GM18526 (cell line): ENCODE results near the gene RHBDD3.
A peak's percentile ranks its signal among the peaks of the same experiment; 100 is the strongest.

ENCODE experiments used
- POLR2A ChIP-seq: IDR thresholded peaks from 3 replicates; pipeline ENCODE4 v1.6.1; 2011; ENCODE audit not compliant: insufficient read length; ENCODE audit errors: extremely low read depth

RHBDD3 gene

GRCh38 chr22:29267858-29268510 lies at the start of gene RHBDD3, which contains the start of gene EWSR1:
RHBDD3 (minus strand) TSS chr22:29267981; CDS start chr22:29265626, 2,355 bp downstream.
EWSR1 (plus strand) TSS chr22:29268268; CDS start chr22:29268337, 69 bp downstream.
- peak; percentile 62 for TF ChIP-seq POLR2A

GRCh38 chr22:29316141-29316828 lies 48.5 kb upstream of the RHBDD3 start:
- TF ChIP-seq POLR2A, result no peak

GRCh38 chr22:29315286-29316140 lies 47.7 kb upstream of the RHBDD3 start, which contains the start of gene RASL10A:
RASL10A (minus strand) TSS chr22:29315697; CDS start chr22:29315246, 451 bp downstream.
- TF ChIP-seq POLR2A, result no peak

GRCh38 chr22:29314537-29315285 lies 46.9 kb upstream of the RHBDD3 start:
- no peak for TF ChIP-seq POLR2A

- TF ChIP-seq POLR2A, result no peak
These were observed 46.0 kb upstream of the RHBDD3 start for GRCh38 chr22:29313576-29314466.

- no peak for TF ChIP-seq POLR2A
These were observed 45.4 kb upstream of the RHBDD3 start for GRCh38 chr22:29313126-29313575.

- no peak for TF ChIP-seq POLR2A
These were observed 44.7 kb upstream of the RHBDD3 start for GRCh38 chr22:29312218-29313125.

- no peak for TF ChIP-seq POLR2A
These were observed 43.9 kb upstream of the RHBDD3 start for GRCh38 chr22:29311464-29312217.

GRCh38 chr22:29310863-29311339 lies 43.1 kb upstream of the RHBDD3 start:
- no peak for TF ChIP-seq POLR2A

GRCh38 chr22:29310065-29310862 lies 42.5 kb upstream of the RHBDD3 start:
- no peak for TF ChIP-seq POLR2A
